HUES64 (cell line): ENCODE measurements around the gene FMN2.

ENCODE experiments used
- H3K27ac ChIP-seq: 2 replicates; pipeline ENCODE4 v1.7.0; 2013; ENCODE audit warnings: low read depth, low read length, inconsistent platforms
- H3K27me3 ChIP-seq: 2 replicates; pipeline ENCODE4 v1.6.1; 2013; ENCODE audit warnings: mild to moderate bottlenecking, low read length; ENCODE audit not compliant: insufficient read depth
- H3K36me3 ChIP-seq: 2 replicates; pipeline ENCODE4 v1.6.1; 2013; ENCODE audit warnings: mild to moderate bottlenecking, low read length; ENCODE audit not compliant: insufficient read depth
- H3K4me1 ChIP-seq: 2 replicates; pipeline ENCODE4 v1.6.1; 2013; ENCODE audit warnings: mild to moderate bottlenecking, low read length, moderate library complexity; ENCODE audit not compliant: insufficient read depth
- H3K4me3 ChIP-seq: 2 replicates; pipeline ENCODE4 v1.5.1; 2013; ENCODE audit warnings: mild to moderate bottlenecking, low read length, moderate library complexity
- H3K9ac ChIP-seq: 2 replicates; pipeline ENCODE4 v1.6.1; 2013; ENCODE audit warnings: mild to moderate bottlenecking, low read depth, low read length
- H3K9me3 ChIP-seq: 2 replicates; pipeline ENCODE4 v1.6.1; 2013; ENCODE audit warnings: low read depth, low read length; ENCODE audit not compliant: insufficient read depth
- WGBS: fragments of 150-250, 120-280 bp; methylation state at CpG from one replicate; pipeline ENCODE4 v1.1.7; 2013; ENCODE audit warnings: missing lambda C conversion rate; 5-methylcytosine and 5-hydroxymethylcytosine counted together

FMN2 gene

GRCh38 chr1:240385551-240385950 is 293.9 kb downstream of the FMN2 start:
- WGBS: 95% methylated on average over 5 of the region's 5 CpGs
- no peaks in the 10 kb centered on the region for H3K36me3 ChIP-seq

GRCh38 chr1:240385985-240386978 is 294.6 kb downstream of the FMN2 start:
- Histone ChIP-seq H3K9ac (no peak overlapping the region), H3K27ac (no peak overlapping the region), H3K36me3 (no peaks in the 10 kb centered on the region), H3K9me3 (peaks cover 9% of the 10 kb centered on the region; the same call in 1 of the 2 replicates), H3K4me1 (no peaks in the 10 kb centered on the region), H3K4me3 (no peak overlapping the region), H3K27me3 (no peaks in the 10 kb centered on the region)
- 95% methylated on average over 7 of the region's 7 CpGs for WGBS

More at GRCh38 chr1:240385551-240385950, 293.9 kb downstream of the FMN2 start:
- Histone ChIP-seq H3K9me3 (peaks cover 15% of the 10 kb centered on the region; the same call in 1 of the 2 replicates), H3K4me1 (no peaks in the 10 kb centered on the region), H3K4me3 (no peak overlapping the region), H3K9ac (no peak overlapping the region), H3K27me3 (no peaks in the 10 kb centered on the region), H3K27ac (no peak overlapping the region)

- Histone ChIP-seq H3K36me3 (no peaks in the 10 kb centered on the region), H3K27me3 (no peaks in the 10 kb centered on the region), H3K27ac (no peak overlapping the region), H3K4me1 (no peaks in the 10 kb centered on the region), H3K4me3 (no peak overlapping the region), H3K9ac (no peak overlapping the region), H3K9me3 (peaks cover 2% of the 10 kb centered on the region; the same call in 1 of the 2 replicates)
- WGBS: 89% methylated on average over 1 of the region's 2 CpGs
These were observed 295.4 kb downstream of the FMN2 start for GRCh38 chr1:240387051-240387450.

GRCh38 chr1:240391660-240392260 is 300.1 kb downstream of the FMN2 start:
- Histone ChIP-seq H3K36me3 (no peaks in the 10 kb centered on the region), H3K9me3 (no peaks in the 10 kb centered on the region), H3K4me1 (no peaks in the 10 kb centered on the region), H3K4me3 (no peak overlapping the region), H3K27me3 (no peaks in the 10 kb centered on the region), H3K27ac (no peak overlapping the region), H3K9ac (no peak overlapping the region)
- WGBS: no CpG with 5 or more reads among the region's 2 CpGs

- Histone ChIP-seq H3K9ac (no peak overlapping the region), H3K27ac (no peak overlapping the region), H3K4me3 (no peak overlapping the region), H3K36me3 (no peaks in the 10 kb centered on the region), H3K4me1 (no peaks in the 10 kb centered on the region), H3K9me3 (no peaks in the 10 kb centered on the region), H3K27me3 (no peaks in the 10 kb centered on the region)
- WGBS: 94% methylated on average over 4 of the region's 4 CpGs
These were observed 302.7 kb downstream of the FMN2 start for GRCh38 chr1:240394353-240394752.

GRCh38 chr1:240395336-240395735 is 303.7 kb downstream of the FMN2 start:
- no peak overlapping the region for H3K4me3 ChIP-seq
- 92% methylated on average over 1 of the region's 1 CpG for WGBS

GRCh38 chr1:240399381-240399780 is 307.7 kb downstream of the FMN2 start:
- Histone ChIP-seq H3K4me3 (no peak overlapping the region), H3K9me3 (no peaks in the 10 kb centered on the region), H3K27ac (no peak overlapping the region), H3K27me3 (no peaks in the 10 kb centered on the region), H3K4me1 (no peaks in the 10 kb centered on the region; the same call in 1 of the 2 replicates), H3K9ac (no peak overlapping the region), H3K36me3 (no peaks in the 10 kb centered on the region)
- 53% methylated on average over 6 of the region's 6 CpGs for WGBS

More at GRCh38 chr1:240395336-240395735, 303.7 kb downstream of the FMN2 start:
- Histone ChIP-seq H3K27me3 (no peaks in the 10 kb centered on the region), H3K27ac (no peak overlapping the region), H3K36me3 (no peaks in the 10 kb centered on the region), H3K9me3 (no peaks in the 10 kb centered on the region), H3K4me1 (no peaks in the 10 kb centered on the region; the same call in 1 of the 2 replicates), H3K9ac (no peak overlapping the region)

GRCh38 chr1:240401731-240402130 is 310.0 kb downstream of the FMN2 start:
- H3K4me3 ChIP-seq: no peak overlapping the region
- H3K4me1 ChIP-seq: no peaks in the 10 kb centered on the region; the same call in 1 of the 2 replicates
- no peaks in the 10 kb centered on the region for H3K27me3 ChIP-seq
- 86% methylated on average over 4 of the region's 4 CpGs for WGBS
- H3K9ac ChIP-seq: no peak overlapping the region
- no peak overlapping the region for H3K27ac ChIP-seq
- no peaks in the 10 kb centered on the region for H3K9me3 ChIP-seq
- H3K36me3 ChIP-seq: no peaks in the 10 kb centered on the region

GRCh38 chr1:240402326-240402725 is 310.6 kb downstream of the FMN2 start:
- Histone ChIP-seq H3K4me1 (no peaks in the 10 kb centered on the region; the same call in 1 of the 2 replicates), H3K36me3 (no peaks in the 10 kb centered on the region), H3K27ac (no peak overlapping the region), H3K9me3 (no peaks in the 10 kb centered on the region), H3K4me3 (no peak overlapping the region), H3K9ac (no peak overlapping the region), H3K27me3 (no peaks in the 10 kb centered on the region)
- 96% methylated on average over 3 of the region's 4 CpGs for WGBS

- H3K9ac ChIP-seq: no peak overlapping the region
- 68% methylated on average over 4 of the region's 4 CpGs for WGBS
- no peak overlapping the region for H3K27ac ChIP-seq
- no peaks in the 10 kb centered on the region; the same call in 1 of the 2 replicates for H3K4me1 ChIP-seq
- no peak overlapping the region for H3K4me3 ChIP-seq
- no peaks in the 10 kb centered on the region for H3K36me3 ChIP-seq
- H3K9me3 ChIP-seq: no peaks in the 10 kb centered on the region
- H3K27me3 ChIP-seq: no peaks in the 10 kb centered on the region
These were observed 312.6 kb downstream of the FMN2 start for GRCh38 chr1:240404286-240404685.

- no peak overlapping the region for H3K27ac ChIP-seq
- H3K4me3 ChIP-seq: no peak overlapping the region
- no peaks in the 10 kb centered on the region for H3K9me3 ChIP-seq
- no peaks in the 10 kb centered on the region for H3K27me3 ChIP-seq
- no peak overlapping the region for H3K9ac ChIP-seq
- WGBS: 93% methylated on average over 12 of the region's 12 CpGs
- no peaks in the 10 kb centered on the region for H3K36me3 ChIP-seq
- no peaks in the 10 kb centered on the region for H3K4me1 ChIP-seq
These were observed 314.1 kb downstream of the FMN2 start for GRCh38 chr1:240405751-240406150.
